Measurements from ENCODE around the gene PIM3.

The PIM3 gene

DNA sequence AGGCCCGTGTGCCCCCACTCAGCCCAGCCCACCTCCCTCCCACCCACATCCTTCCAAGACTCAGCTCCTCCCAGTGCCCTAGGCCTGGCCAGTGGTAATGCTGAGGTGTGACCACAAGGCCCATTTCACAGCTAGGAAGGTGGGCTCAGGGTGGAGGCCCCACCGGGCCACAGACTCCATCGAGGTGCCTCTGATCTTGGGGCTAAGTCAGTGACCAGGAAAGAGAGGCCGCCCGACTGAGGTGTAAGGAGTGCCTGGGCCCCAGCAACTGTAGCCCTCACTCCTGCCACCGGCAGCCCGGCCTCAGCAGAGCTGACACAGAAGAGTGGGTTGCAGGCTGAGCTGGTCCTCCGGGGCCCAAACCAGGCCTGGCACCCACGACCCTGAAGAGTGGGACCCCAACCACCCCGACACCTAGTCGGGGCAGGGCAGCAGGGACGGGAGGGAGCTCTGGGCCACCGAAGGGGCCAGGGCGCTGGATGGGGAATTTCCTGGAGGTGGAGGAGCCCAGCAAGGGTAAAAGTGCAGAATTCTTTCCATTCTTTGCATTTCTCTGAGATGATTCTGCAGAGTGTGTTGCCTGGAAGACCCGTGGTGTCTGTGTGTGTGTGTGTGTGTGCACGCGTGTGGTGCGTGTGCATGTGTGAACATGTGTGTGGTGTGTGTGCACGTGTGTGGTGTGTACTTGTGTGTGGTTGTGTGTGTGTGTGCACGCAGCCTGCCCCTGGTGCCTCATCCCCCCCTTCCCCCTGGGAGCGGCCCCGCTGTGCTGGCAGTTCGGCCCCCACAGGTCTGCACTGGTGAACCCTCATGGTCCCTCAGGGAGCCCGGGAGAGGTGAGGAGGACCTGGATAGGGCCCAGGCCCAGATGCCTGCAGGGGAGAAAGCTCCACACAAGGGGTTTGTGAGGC, 8.3 kb upstream of the PIM3 start:
- no peak for DNase-seq (ENCODE audit: low read depth)
- TF ChIP-seq, protein P1, sequence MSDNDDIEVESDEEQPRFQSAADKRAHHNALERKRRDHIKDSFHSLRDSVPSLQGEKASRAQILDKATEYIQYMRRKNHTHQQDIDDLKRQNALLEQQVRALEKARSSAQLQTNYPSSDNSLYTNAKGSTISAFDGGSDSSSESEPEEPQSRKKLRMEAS (IDR thresholded peaks at IDR 0.05; ENCODE audit: low read depth, low read length): no peak
- no peak overlapping the region for H3K4me3 ChIP-seq (ENCODE audit: low read depth, low read length)

GRCh38 chr22:49953027-49953679, 7.4 kb upstream of the PIM3 start:
- H3K4me3 ChIP-seq (ENCODE audit: low read depth, low read length): no peak overlapping the region
- TF ChIP-seq MYC (IDR thresholded peaks at IDR 0.05; ENCODE audit: low read depth, low read length) (no peak), POLR2A (IDR thresholded peaks at IDR 0.05; ENCODE audit: extremely low read depth, insufficient read length) (no peak)
- TF ChIP-seq, protein P1 (IDR thresholded peaks at IDR 0.05; ENCODE audit: low read depth, low read length): no peak
- TF ChIP-seq, protein P2, sequence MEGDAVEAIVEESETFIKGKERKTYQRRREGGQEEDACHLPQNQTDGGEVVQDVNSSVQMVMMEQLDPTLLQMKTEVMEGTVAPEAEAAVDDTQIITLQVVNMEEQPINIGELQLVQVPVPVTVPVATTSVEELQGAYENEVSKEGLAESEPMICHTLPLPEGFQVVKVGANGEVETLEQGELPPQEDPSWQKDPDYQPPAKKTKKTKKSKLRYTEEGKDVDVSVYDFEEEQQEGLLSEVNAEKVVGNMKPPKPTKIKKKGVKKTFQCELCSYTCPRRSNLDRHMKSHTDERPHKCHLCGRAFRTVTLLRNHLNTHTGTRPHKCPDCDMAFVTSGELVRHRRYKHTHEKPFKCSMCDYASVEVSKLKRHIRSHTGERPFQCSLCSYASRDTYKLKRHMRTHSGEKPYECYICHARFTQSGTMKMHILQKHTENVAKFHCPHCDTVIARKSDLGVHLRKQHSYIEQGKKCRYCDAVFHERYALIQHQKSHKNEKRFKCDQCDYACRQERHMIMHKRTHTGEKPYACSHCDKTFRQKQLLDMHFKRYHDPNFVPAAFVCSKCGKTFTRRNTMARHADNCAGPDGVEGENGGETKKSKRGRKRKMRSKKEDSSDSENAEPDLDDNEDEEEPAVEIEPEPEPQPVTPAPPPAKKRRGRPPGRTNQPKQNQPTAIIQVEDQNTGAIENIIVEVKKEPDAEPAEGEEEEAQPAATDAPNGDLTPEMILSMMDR (IDR thresholded peaks at IDR 0.05; ENCODE audit: low read depth, low read length): no peak
- DNase-seq (ENCODE audit: low read depth): no peak

- TF ChIP-seq MYC (IDR thresholded peaks at IDR 0.05; ENCODE audit: low read depth, low read length) (no peak), POLR2A (IDR thresholded peaks at IDR 0.05; ENCODE audit: extremely low read depth, insufficient read length) (no peak)
- TF ChIP-seq, protein P2 (IDR thresholded peaks at IDR 0.05; ENCODE audit: low read depth, low read length): no peak
- TF ChIP-seq, protein P1 (IDR thresholded peaks at IDR 0.05; ENCODE audit: low read depth, low read length): no peak
- DNase-seq (ENCODE audit: low read depth): no peak
- H3K4me3 ChIP-seq (ENCODE audit: low read depth, low read length): no peak overlapping the region
These were observed 6.8 kb upstream of the PIM3 start for GRCh38 chr22:49953680-49954344.

- TF ChIP-seq, protein P1 (IDR thresholded peaks at IDR 0.05; ENCODE audit: low read depth, low read length): no peak
- TF ChIP-seq MYC (IDR thresholded peaks at IDR 0.05; ENCODE audit: low read depth, low read length) (no peak), POLR2A (IDR thresholded peaks at IDR 0.05; ENCODE audit: extremely low read depth, insufficient read length) (no peak)
- TF ChIP-seq, protein P2 (IDR thresholded peaks at IDR 0.05; ENCODE audit: low read depth, low read length): no peak
- no peak overlapping the region for H3K4me3 ChIP-seq (ENCODE audit: low read depth, low read length)
- DNase-seq (ENCODE audit: low read depth): no peak
These were observed 6.2 kb upstream of the PIM3 start for GRCh38 chr22:49954354-49954753.

- TF ChIP-seq POLR2A (IDR thresholded peaks at IDR 0.05; ENCODE audit: extremely low read depth, insufficient read length) (no peak), MYC (IDR thresholded peaks at IDR 0.05; ENCODE audit: low read depth, low read length) (no peak)
- TF ChIP-seq, protein P1 (IDR thresholded peaks at IDR 0.05; ENCODE audit: low read depth, low read length): no peak
- DNase-seq (ENCODE audit: low read depth): no peak
- H3K4me3 ChIP-seq (ENCODE audit: low read depth, low read length): no peak overlapping the region
These were observed 5.5 kb upstream of the PIM3 start for GRCh38 chr22:49954991-49955580.

DNA sequence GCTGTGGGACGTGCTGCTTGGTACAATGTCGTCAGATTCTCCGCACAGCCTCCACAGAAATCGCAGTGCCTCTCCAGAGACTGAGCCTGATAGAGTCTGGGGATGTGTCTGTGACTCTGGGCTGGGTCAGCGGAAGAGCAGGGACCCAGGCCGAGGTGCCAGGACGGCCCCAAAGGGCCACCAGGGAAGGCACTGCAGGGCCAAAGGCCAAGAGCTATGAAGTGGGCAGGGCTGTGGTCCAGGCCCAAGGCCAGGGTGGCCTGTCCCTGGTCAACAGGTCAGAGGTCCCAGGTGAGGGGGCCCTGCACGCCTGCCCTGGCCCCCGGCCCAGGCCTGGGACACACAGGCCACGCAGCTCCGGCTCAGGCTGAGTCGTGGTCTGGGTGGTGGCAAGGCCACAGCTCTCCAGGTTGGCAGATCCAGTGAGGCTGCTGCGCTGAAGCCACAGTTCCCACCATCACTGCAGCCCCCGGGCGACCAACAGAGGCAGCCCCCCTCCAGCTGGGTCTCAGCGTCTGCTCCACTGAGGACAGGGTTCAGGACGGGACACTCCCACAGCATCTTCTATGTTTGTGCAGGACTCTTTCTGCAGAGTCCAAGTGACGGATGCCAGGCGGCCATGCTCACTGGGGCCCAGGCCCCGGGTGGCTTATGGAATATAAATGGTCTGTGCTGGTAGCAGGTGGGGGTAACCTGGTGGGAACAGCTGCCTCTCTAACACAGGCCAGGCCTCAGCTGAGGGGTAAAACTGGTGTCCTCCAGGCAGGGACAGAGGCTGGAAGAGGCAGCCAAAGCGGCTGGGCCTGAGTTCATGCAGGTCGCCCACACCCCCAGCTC, 4.8 kb upstream of the PIM3 start:
- H3K4me3 ChIP-seq (ENCODE audit: low read depth, low read length): no peak overlapping the region
- TF ChIP-seq, protein P2 (IDR thresholded peaks at IDR 0.05; ENCODE audit: low read depth, low read length): no peak
- TF ChIP-seq, protein P1 (IDR thresholded peaks at IDR 0.05; ENCODE audit: low read depth, low read length): no peak
- TF ChIP-seq POLR2A (IDR thresholded peaks at IDR 0.05; ENCODE audit: extremely low read depth, insufficient read length): no peak
- TF ChIP-seq MYC (IDR thresholded peaks at IDR 0.05; ENCODE audit: low read depth, low read length): no peak
- DNase-seq (ENCODE audit: low read depth): no peak

Data from NB4 (cell line).